ENCODE measurements around the gene TRMT13. TPM values are rescaled to one million over a fixed set of nuclear protein-coding genes. Genes with fewer than 3 reads are reported as not detected.
A peak's percentile ranks its signal among the peaks of the same experiment; 100 is the strongest.

Gene TRMT13
- total and polyA plus RNA-seq, 9 of the 15 experiments (the other 6 are each of a cell fraction or from before 2014, with no cell fraction given), result 18.7 to 33.0 (median 28.9) TPM

DNA sequence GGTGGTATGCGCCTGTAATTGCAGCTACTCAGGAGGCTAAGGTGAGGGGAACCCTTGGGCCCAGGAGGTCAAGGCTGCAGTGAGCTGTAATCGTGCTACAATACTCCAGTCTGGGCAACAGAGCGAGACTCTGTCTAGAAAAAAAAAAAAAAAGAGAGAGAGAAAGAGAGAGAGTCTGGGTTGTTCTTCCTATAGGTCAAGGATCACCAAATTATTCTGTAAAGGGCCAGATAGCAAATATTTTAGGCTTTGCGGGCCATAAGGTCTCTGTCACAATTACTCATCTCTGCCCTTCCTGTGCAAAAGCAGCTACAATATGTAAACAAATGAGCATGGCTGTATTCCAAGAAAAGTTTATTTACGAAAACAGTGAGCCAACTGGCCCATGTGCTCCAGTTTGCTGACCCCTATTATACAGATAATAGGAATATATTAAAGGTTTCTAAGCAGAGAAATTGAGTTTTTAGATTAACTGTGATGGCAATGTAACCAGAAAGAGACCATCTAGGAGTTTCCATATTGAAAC, 2.3 kb upstream of the TRMT13 start (continued):
- TF ChIP-seq ZNF639 (CRISPR knock-in tag; conservative IDR thresholded peaks at IDR 0.05 in 1 of 2, IDR thresholded peaks at IDR 0.05 in 1 of 2) (peak in 1 of 2 experiments; percentile 67; a peak in 2 of 4 replicates), FOXM1 (IDR thresholded peaks at IDR 0.05; ENCODE audit: low read depth) (peak; percentile 50; the same call in 1 of the 2 replicates), FOXM1 (CRISPR knock-in tag; IDR thresholded peaks at IDR 0.05; ENCODE audit: low read depth) (no peak), SETDB1 (IDR thresholded peaks at IDR 0.05; ENCODE audit: low read length) (no peak), CTBP1 (IDR thresholded peaks at IDR 0.05; ENCODE audit: borderline replicate concordance) (no peak), ZFPM2 (CRISPR knock-in tag; IDR thresholded peaks at IDR 0.05) (no peak), ZNF197 (CRISPR knock-in tag; IDR thresholded peaks at IDR 0.05; ENCODE audit: low read depth) (no peak), HSF4 (CRISPR knock-in tag; IDR thresholded peaks at IDR 0.05; ENCODE audit: borderline replicate concordance) (no peak), ERF (CRISPR knock-in tag; IDR thresholded peaks at IDR 0.05) (no peak), STAT5B (CRISPR knock-in tag; IDR thresholded peaks at IDR 0.05) (no peak), ZEB2 (IDR thresholded peaks at IDR 0.05) (0 out of 2 replicates have a peak, but pooled peaks have one; percentile 10), TAF9B (IDR thresholded peaks at IDR 0.05; ENCODE audit: partially characterized antibody) (peak; percentile 17), MCM2 (IDR thresholded peaks at IDR 0.05; ENCODE audit: low read depth) (no peak), SMARCE1 (IDR thresholded peaks at IDR 0.05) (no peak; the same call in 1 of the 2 replicates), ZNF57 (CRISPR knock-in tag; IDR thresholded peaks at IDR 0.05) (no peak), GATAD2B (IDR thresholded peaks at IDR 0.05; ENCODE audit: borderline replicate concordance) (peak; percentile 59; the same call in 1 of the 2 replicates), TCF3 (CRISPR knock-in tag; IDR thresholded peaks at IDR 0.05) (no peak), ZBTB33 (CRISPR knock-in tag; IDR thresholded peaks at IDR 0.05) (no peak), KDM2B (CRISPR knock-in tag; IDR thresholded peaks at IDR 0.05) (no peak), FOXJ2 (tag; IDR thresholded peaks at IDR 0.05) (0 out of 2 replicates have a peak, but pooled peaks have one; percentile 43), SP1 (CRISPR knock-in tag; IDR thresholded peaks at IDR 0.05) (no peak), DPF2 (IDR thresholded peaks at IDR 0.05) (peak; percentile 78), ZNF282 (CRISPR knock-in tag; IDR thresholded peaks at IDR 0.05) (no peak), ZNF212 (CRISPR knock-in tag; IDR thresholded peaks at IDR 0.05) (no peak), GMEB1 (CRISPR knock-in tag; IDR thresholded peaks at IDR 0.05) (no peak)

Data from K562 (cell line).